CD14-positive monocyte (primary cell): Measurements from ENCODE around the gene TCF25. TPM values are rescaled to one million over a fixed set of nuclear protein-coding genes. Genes with fewer than 3 reads are reported as not detected.

Experiments
- DNase-seq, 3 donors: peaks; one replicate each; pipeline ENCODE4 v3.0.0-alpha.2; 2011 to 2022
- H2AFZ ChIP-seq: 2 replicates; pipeline ENCODE4 v1.6.0; 2012; ENCODE audit warnings: mild to moderate bottlenecking, low read depth, low read length, inconsistent platforms; ENCODE audit not compliant: insufficient read depth, poor library complexity, severe bottlenecking
- H3K27ac ChIP-seq, 2 donors: 1 replicate in 1 of 2; 2 replicates in 1 of 2; pipeline ENCODE4 v1.5.1; 2012 to 2013; ENCODE audit warnings: low read length in 2 of 2, control low read depth in 1 of 2, inconsistent platforms in 1 of 2, low read depth in 1 of 2, mild to moderate bottlenecking in 1 of 2
- H3K27me3 ChIP-seq, 2 donors: one replicate each; pipeline versions ENCODE4 v1.6.0 to v1.6.1; 2011 to 2013; ENCODE audit warnings: low read length in 2 of 2; ENCODE audit not compliant: control insufficient read depth in 2 of 2, insufficient read depth in 2 of 2
- H3K36me3 ChIP-seq, 2 donors: replicated peaks in 1 of 2; 1 replicate in 1 of 2; 2 replicates in 1 of 2; pipeline versions ENCODE4 v1.5.1 to v1.6.1; 2012 to 2013; ENCODE audit warnings: low read length in 2 of 2, control low read depth in 1 of 2, inconsistent platforms in 1 of 2, mild to moderate bottlenecking in 1 of 2; ENCODE audit not compliant: insufficient read depth in 2 of 2, control insufficient read depth in 1 of 2
- H3K4me1 ChIP-seq, 2 donors: 1 replicate in 1 of 2; 2 replicates in 1 of 2; pipeline versions ENCODE4 v1.5.1 to v1.6.1; 2012 to 2013; ENCODE audit warnings: low read length in 2 of 2, control low read depth in 1 of 2, inconsistent platforms in 1 of 2, mild to moderate bottlenecking in 1 of 2, moderate library complexity in 1 of 2; ENCODE audit not compliant: insufficient read depth in 2 of 2, control insufficient read depth in 1 of 2
- H3K4me2 ChIP-seq: replicated peaks from 2 replicates; pipeline ENCODE3; 2012; ENCODE audit warnings: low read length, moderate library complexity, mild to moderate bottlenecking; ENCODE audit not compliant: poor library complexity, severe bottlenecking; ENCODE audit errors: extremely low read depth
- H3K4me3 ChIP-seq, 3 experiments: fragments of 200-600 bp in 1 of 3; sonication (generic) in 1 of 3; replicated peaks in 1 of 3; 1 replicate in 2 of 3; 2 replicates in 1 of 3; pipeline ENCODE4 v1.5.1; 2011 to 2013; ENCODE audit warnings: low read length in 3 of 3, mild to moderate bottlenecking in 3 of 3, control low read depth in 2 of 3, low read depth in 2 of 3, inconsistent platforms in 1 of 3, moderate library complexity in 1 of 3
- H3K79me2 ChIP-seq: 2 replicates; pipeline ENCODE4 v1.6.0; 2012; ENCODE audit warnings: mild to moderate bottlenecking, control low read depth, inconsistent platforms, low read length, moderate library complexity; ENCODE audit not compliant: insufficient read depth
- H3K9ac ChIP-seq: 2 replicates; pipeline ENCODE4 v1.6.0; 2017; ENCODE audit warnings: low read length, mild to moderate bottlenecking; ENCODE audit not compliant: insufficient read depth, poor library complexity, severe bottlenecking
- H3K9me3 ChIP-seq, 2 donors: replicated peaks in 1 of 2; 1 replicate in 1 of 2; 2 replicates in 1 of 2; pipeline versions ENCODE4 v1.5.1 to v1.6.1; 2012 to 2013; ENCODE audit warnings: low read length in 2 of 2, control low read depth in 1 of 2; ENCODE audit not compliant: control insufficient read depth in 1 of 2, insufficient read depth in 1 of 2
- H4K20me1 ChIP-seq: 2 replicates; pipeline ENCODE4 v1.6.0; 2012; ENCODE audit warnings: mild to moderate bottlenecking, low read length, control low read depth, moderate library complexity; ENCODE audit not compliant: insufficient read depth
- H3K27ac Mint-ChIP-seq, 7 donors: one replicate each; pipeline ENCODE4 v1.8.0; 2020; ENCODE audit warnings: mild to moderate bottlenecking in 7 of 7, mixed read lengths in 7 of 7, moderate library complexity in 6 of 7, inconsistent platforms in 2 of 7
- H3K27me3 Mint-ChIP-seq, 3 donors: one replicate each; pipeline ENCODE4 v1.8.0; 2021 to 2022; ENCODE audit warnings: low read depth in 3 of 3, mild to moderate bottlenecking in 3 of 3, mixed read lengths in 3 of 3, moderate library complexity in 3 of 3, inconsistent platforms in 1 of 3
- H3K36me3 Mint-ChIP-seq, 2 donors: one replicate each; pipeline ENCODE4 v1.8.0; 2020; ENCODE audit warnings: mixed read lengths in 2 of 2, inconsistent platforms in 1 of 2, mild to moderate bottlenecking in 1 of 2
- H3K4me1 Mint-ChIP-seq: one replicate; pipeline ENCODE4 v1.8.0; 2020; ENCODE audit warnings: mild to moderate bottlenecking, mixed read lengths
- H3K4me3 Mint-ChIP-seq, 2 donors: one replicate each; pipeline ENCODE4 v1.8.0; 2020; ENCODE audit warnings: mild to moderate bottlenecking in 2 of 2, mixed read lengths in 2 of 2, moderate library complexity in 1 of 2
- H3K9me3 Mint-ChIP-seq, 7 donors: one replicate each; pipeline ENCODE4 v1.8.0; 2020 to 2022; ENCODE audit warnings: mixed read lengths in 7 of 7, mild to moderate bottlenecking in 6 of 7, moderate library complexity in 6 of 7, inconsistent platforms in 2 of 7
- CTCF ChIP-seq: fragments of 200-600 bp; IDR thresholded peaks from one replicate; pipeline ENCODE4 v1.8.0; 2022; ENCODE audit warnings: antibody characterized with exemption, mild to moderate bottlenecking
- WGBS: methylation state at CpG from one replicate; pipeline ENCODE4 v1.1.5; 2013; ENCODE audit warnings: missing lambda C conversion rate; ENCODE audit not compliant: insufficient coverage; 5-methylcytosine and 5-hydroxymethylcytosine counted together
- intact Hi-C, 2 donors: fragments of 100-400 bp; cut with micrococcal nuclease; formaldehyde crosslinking; loops; one replicate each; pipeline versions ENCODE4 v1.15.0 to v1.15.1; 2023
- polyA plus RNA-seq, 3 donors: library from polyadenylated mRNA; depleted of rRNA in 1 of 3; unstranded in 2 of 3; stranded (reverse) in 1 of 3; fragments of 300-500 nt in 2 of 3; fragments of >200 nt in 1 of 3; fragmentation: Illumina TruSeq in 2 of 3; gene quantifications; 1 replicate in 2 of 3; 2 replicates in 1 of 3; pipeline ENCODE4 v1.2.3, GENCODE V29; 2012 to 2021

Gene TCF25
- polyA plus RNA-seq, 3 donors, result 98.0 to 231 (median 114) TPM

- intact Hi-C loops, result no loop called here
- Histone ChIP-seq H4K20me1 (peaks cover 76% of the 10 kb centered on the region), H3K36me3 (peaks cover 88 to 98% of the 10 kb centered on the region in 2 donors), H3K27ac (no peak overlapping the region), H3K4me1 (no peaks in the 10 kb centered on the region), H3K79me2 (peaks cover 2% of the 10 kb centered on the region), H3K4me3 (no peak overlapping the region), H3K9ac (no peak overlapping the region), H3K9me3 (no peaks in the 10 kb centered on the region), H3K4me2 (no peak overlapping the region), H2AFZ (no peak overlapping the region), H3K27me3 (no peaks in the 10 kb centered on the region)
- Mint-ChIP-seq H3K27me3 (no peaks in the 10 kb centered on the region), H3K4me3 (no peak overlapping the region), H3K36me3 (peaks cover 69 to 94% of the 10 kb centered on the region in 2 donors), H3K27ac (peak overlapping the region in 1 of 7 donors; percentile 21), H3K9me3 (peaks cover 0 to 2% (median 0%) of the 10 kb centered on the region in 7 donors), H3K4me1 (no peaks in the 10 kb centered on the region)
- TF ChIP-seq CTCF, result no peak
- 98% methylated on average over 8 of the region's 9 CpGs for WGBS
- no peak for DNase-seq
These were observed 19.2 kb downstream of the TCF25 start for GRCh38 chr16:89892635-89893034.

- WGBS, result 97% methylated on average over 30 of the region's 45 CpGs
These were observed 20.5 kb downstream of the TCF25 start for GRCh38 chr16:89893642-89894548.

More at GRCh38 chr16:89893642-89894548, 20.5 kb downstream of the TCF25 start:
- H3K4me1 Mint-ChIP-seq, result no peaks in the 10 kb centered on the region
- H3K36me3 ChIP-seq, result peaks cover 91 to 98% of the 10 kb centered on the region in 2 donors
- DNase-seq, result no peak
- intact Hi-C loops, result no loop called here
- no peak for TF ChIP-seq CTCF
- no peaks in the 10 kb centered on the region for H3K9me3 ChIP-seq
- no peaks in the 10 kb centered on the region for H3K27me3 ChIP-seq
- H3K4me3 ChIP-seq, result no peak overlapping the region
- no peak overlapping the region for H2AFZ ChIP-seq
- no peak overlapping the region for H3K4me2 ChIP-seq
- peaks cover 2% of the 10 kb centered on the region for H3K79me2 ChIP-seq
- no peaks in the 10 kb centered on the region for H3K4me1 ChIP-seq
- H3K27me3 Mint-ChIP-seq, result no peaks in the 10 kb centered on the region
- peaks cover 71 to 94% of the 10 kb centered on the region in 2 donors for H3K36me3 Mint-ChIP-seq
- no peak overlapping the region for H3K4me3 Mint-ChIP-seq
- no peak overlapping the region for H3K27ac ChIP-seq
- peaks cover 0 to 2% (median 0%) of the 10 kb centered on the region in 7 donors for H3K9me3 Mint-ChIP-seq
- H4K20me1 ChIP-seq, result peaks cover 82% of the 10 kb centered on the region
- H3K9ac ChIP-seq, result no peak overlapping the region
- no peak overlapping the region for H3K27ac Mint-ChIP-seq
